ENCODE results near the gene OTOP2.
A peak's percentile ranks its signal among the peaks of the same experiment; 100 is the strongest.
"Not testable (repeated sequence)": the region's sequence is repeated elsewhere in the genome, so short reads cannot be mapped to it uniquely, and the experiment has no call there.

The OTOP2 gene

GRCh38 chr17:74901353-74902135 is 22.5 kb upstream of the OTOP2 start:
- DNase-seq: no peak

GRCh38 chr17:74903034-74903433 is 21.0 kb upstream of the OTOP2 start:
- no peak for DNase-seq

DNA sequence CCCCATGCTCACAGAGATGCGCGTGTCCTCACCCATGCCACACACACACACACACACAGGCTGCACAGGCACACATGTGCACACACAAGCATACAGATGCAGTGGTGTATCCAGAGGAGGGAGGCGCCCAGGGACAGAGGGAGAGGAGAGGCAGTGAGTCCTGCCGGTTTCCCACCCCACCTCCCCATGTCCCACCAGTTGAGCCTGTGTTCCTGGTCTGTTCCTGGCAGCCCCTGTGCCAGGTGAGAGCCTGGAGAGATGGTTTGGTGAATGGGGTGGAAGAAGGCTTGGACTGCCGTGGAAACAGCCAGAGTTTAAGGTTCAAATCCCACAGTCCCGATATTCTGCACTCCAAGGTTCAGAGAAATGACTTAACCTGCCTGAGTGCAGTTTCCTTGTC is 20.4 kb upstream of the OTOP2 start:
- DNase-seq: no peak

GRCh38 chr17:74904687-74905409 is 19.2 kb upstream of the OTOP2 start:
- DNase-seq: no peak

GRCh38 chr17:74906214-74906793 is 17.8 kb upstream of the OTOP2 start:
- not testable (repeated sequence) for DNase-seq

- no peak for DNase-seq
These were observed 17.1 kb upstream of the OTOP2 start for GRCh38 chr17:74907012-74907411.

- not testable (repeated sequence) for DNase-seq
These were observed 15.0 kb upstream of the OTOP2 start for GRCh38 chr17:74909097-74909496.

DNA sequence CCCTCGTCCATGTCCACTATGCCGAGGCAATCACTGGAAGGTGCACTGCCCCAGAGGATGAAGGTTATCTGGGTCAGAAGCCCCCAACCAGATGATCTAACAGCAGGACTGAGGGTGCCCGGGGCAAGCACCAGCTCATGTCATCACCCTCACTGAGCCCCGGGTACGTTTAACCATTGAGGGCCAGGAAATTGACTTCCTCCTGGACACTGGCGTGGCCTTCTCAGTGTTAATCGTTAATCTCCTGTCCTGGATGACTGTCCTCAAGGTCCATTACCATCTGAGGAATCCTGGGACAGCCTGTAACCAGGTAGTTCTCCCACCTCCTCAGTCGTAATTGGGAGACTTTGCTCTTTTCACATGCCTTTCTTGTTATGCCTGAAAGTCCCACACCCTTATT is 12.7 kb upstream of the OTOP2 start:
- DNase-seq: not testable (repeated sequence)

DNA sequence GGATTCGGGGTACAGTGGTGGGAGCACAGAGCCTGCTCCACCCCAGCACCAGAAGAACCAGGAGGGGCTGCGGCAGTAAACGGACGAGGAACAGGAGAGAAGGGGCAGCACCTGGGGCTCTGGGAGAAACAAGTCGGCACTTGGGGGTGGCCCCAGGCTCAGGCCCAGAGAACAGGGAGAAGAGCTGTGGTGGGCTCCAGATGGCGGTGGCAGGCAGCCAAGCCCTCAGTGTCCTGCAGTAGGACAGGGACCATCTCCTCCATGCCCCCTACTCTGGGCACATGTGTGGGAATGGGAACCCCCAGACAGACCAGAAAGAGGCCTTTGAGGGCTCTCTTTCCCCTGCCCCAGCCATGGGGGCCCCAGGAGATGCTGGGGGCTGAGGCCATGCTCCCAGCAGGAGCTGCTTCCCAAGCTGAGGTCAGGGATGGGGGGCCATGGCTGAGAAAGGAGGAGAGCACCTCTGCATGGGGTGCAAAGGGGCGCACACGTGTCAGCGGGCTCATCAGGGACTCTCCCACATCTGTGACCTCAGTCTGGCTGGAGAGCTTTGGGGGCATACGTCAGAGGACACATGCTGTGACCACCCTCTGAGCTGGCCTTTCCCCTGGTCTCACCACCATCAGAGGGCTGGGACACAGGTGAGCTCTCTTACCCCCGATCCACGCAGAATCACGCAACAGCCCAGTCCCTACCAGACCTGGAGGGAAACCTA is 7.8 kb upstream of the OTOP2 start:
- no peak for DNase-seq

DNA sequence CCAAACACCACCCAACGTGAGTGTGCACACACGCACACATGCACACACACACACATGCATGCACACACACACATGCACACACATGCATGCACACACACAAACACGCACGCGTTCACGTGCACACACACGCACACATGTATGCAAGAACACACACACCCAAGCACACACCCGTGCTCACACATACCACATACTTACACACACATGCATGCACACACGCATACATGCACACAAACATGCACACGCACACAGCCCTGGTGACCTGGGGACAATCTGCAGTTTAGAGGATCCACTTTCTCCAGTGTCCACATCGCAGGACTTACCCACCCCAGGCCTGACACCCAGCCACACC is 7.2 kb upstream of the OTOP2 start:
- DNase-seq: no peak

DNA sequence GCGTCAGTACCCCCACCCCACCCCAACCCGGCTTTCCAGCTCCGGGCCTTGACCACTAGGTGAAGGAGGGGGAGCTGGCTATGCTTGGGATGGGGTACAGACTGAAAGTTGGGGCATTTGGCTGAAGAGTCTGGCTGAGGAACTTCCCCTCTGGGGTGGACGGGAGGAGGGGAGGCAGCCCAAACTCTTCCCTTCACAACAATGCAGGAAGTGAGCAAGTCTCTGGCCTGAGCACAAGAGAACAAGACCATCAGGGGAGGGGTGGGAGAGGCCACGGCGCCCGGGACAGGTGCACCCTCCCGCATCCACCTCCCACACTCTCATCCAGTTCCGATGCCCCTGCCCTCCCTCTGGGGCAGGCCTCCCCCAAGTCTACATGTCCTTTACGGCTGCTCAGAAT is 6.6 kb upstream of the OTOP2 start:
- no peak for DNase-seq

- no peak for DNase-seq
These were observed 5.2 kb upstream of the OTOP2 start for GRCh38 chr17:74918906-74919305.

DNA sequence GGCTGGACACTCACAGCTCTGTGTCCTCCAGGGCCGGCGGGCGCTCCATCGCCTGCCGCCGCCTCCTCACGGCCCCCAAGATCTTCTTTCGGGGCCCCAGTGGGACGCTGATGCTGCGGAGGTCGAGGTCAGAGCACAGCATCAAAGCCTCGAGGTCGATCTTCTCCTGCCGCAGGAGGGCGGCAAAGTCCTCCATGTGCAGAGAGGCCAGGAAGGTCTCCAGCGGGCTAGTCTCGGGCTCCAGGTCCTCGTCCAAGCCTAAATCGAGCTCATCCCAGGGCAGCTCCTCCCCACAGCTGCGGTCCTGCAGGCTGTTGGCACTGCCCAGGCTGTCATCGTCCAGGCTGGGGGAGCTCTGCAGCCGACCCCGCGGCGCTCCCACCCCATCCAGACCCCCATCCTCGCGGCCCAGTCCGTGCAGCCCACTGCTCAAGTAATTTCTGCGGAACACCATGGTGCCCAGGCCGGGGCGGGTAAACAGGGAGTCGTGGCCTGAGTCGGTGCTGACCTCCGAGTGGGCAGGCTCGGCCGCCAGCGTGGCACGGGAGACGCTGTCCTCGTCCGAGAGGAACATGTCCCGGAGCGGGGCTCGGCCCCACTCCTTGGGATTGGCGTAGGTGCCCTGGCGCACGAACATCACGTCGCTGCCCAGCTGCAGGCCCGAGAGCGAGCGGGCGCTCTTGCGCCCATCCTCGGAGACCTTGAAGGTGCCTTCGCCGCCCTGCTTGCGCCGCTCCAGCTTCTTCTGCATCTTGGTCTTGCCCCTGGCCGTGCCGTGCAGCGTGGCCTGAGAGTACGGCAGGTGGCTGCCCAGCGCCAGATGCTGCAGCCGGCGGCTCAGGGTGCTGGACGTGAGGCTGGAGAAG is 4.4 kb upstream of the OTOP2 start:
- DNase-seq: no peak

- DNase-seq: no peak
These were observed 3.8 kb upstream of the OTOP2 start for GRCh38 chr17:74920306-74920620.

GRCh38 chr17:74920642-74921025 is 3.4 kb upstream of the OTOP2 start:
- no peak for DNase-seq

DNA sequence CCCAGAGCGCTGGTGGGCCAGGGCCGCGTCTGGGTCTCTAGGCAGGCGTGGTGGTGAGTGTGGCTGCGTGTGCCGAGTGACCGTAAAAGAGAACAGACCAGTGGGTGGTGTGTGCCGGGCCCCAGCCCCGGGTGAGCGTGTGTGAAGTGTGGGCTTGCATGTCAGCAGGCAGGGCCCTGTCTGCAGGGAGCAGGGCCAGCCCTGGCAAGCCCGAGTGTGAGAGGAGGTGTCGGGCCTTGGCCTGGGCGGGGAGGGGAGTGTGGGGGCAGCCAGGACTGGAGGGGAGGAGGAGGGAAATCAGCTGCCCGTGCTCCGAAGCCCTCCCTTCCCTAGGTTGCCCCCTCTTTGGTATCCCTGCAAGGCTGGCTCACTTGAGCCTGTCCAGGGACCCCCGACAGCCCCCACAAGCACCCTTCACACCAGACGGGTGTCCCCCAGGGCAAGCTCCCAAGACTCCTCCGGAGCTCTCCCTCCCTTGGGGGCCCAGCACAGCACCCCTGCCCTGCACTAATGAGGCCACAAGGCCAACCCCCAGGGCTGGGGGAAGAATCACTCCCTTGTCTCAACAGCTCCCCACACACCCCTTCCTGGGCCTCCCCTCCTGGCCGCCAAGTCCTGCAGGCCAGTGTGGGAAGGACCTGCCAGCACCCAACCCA is 2.9 kb upstream of the OTOP2 start:
- no peak for DNase-seq

- no peak for DNase-seq
These were observed 2.3 kb upstream of the OTOP2 start for GRCh38 chr17:74921769-74922168.

DNA sequence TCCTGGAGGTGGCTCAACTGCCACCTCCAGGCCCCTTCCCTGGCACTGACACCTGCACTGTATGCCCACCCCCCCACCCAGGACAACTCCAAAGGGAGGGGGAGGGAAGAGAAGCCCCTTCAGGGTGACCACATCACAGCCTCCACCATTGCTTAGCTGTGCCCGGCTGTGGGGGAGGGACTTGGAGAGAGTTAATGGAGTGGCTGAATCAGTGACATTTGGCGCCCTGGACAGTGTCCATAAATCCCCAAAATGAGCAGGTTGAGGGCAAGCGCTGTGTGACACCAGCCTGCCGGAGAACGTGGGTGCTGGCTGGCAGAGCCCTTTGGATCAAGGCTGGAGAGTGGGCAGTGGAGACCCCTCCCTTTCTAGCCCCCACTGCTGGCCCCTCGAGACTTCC is 1.9 kb upstream of the OTOP2 start:
- no peak for DNase-seq

- DNase-seq: no peak
These were observed 1.2 kb upstream of the OTOP2 start, which contains the start of gene USH1G for GRCh38 chr17:74922694-74923537. Gene USH1G, minus strand, starts transcription at chr17:74923255. Its CDS starts 182 bp downstream, at chr17:74923073.

DNA sequence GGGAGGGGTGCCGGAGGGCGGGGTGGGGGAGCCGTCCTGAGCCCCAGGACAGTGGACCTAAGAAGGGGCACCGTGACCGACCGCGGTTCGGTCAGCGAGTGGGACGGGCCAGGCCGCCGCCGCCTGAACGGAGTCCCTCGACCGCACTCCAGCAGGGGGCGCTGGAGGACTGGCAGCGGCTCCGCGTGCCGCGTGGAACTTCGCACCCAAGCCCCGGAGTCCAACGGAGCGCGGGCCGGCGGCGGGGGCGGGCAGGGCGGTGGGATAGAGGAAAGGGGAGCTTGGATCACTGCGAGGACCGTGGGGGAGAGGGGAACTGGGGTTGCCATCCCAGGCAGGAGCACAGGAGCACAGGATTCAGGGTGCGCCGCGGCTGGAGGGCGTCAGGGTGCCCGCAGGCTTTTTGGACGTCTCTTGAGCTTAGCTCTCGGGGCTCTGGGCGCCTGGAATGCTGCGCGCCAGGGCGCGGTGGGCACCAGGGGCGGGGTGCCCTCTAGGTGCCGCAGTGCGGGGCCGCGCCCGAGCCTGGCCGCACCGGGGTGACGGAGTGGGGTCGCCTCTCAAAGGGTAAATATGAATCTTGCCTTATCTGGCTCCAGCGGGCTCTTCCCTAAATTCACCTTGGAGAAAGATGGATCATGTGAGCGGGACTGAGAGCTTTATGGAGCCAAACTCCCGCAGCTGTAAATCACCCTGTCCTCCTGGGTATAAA is 379 bp upstream of the OTOP2 start:
- peak; percentile 41 to 65 (median 54) for DNase-seq

Measured in T-helper 1 cell (primary cell).